Measurements from ENCODE around the gene PNMT. TPM values are rescaled to one million over a fixed set of nuclear protein-coding genes. Genes with fewer than 3 reads are reported as not detected.

PNMT gene
- total RNA-seq, 1 experiment from 2014 or later: 2.4 TPM

DNA sequence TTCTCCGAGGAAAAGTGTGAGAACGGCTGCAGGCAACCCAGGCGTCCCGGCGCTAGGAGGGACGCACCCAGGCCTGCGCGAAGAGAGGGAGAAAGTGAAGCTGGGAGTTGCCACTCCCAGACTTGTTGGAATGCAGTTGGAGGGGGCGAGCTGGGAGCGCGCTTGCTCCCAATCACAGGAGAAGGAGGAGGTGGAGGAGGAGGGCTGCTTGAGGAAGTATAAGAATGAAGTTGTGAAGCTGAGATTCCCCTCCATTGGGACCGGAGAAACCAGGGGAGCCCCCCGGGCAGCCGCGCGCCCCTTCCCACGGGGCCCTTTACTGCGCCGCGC, 31.5 kb downstream of the PNMT start, which contains the start of gene ERBB2:
ERBB2 (plus strand) TSS at position 247 of the 330 bp plus-strand sequence. CDS start 175 bp downstream, outside the sequence.
- ATAC-seq (peak; percentile 92), DNase-seq (ENCODE audit: low read depth, low spot score) (no peak)
- Histone ChIP-seq H3K27ac (ENCODE audit: low read length) (peak within 1 kb of the TSS; percentile 86), H3K27me3 (ENCODE audit: control insufficient read depth, insufficient read depth, low read length) (no peaks in the 10 kb centered on the region), H3K4me3 (ENCODE audit: low read depth in 2 of 2, low read length in 2 of 2) (peak within 1 kb of the TSS; percentile 70 to 78), H3K4me1 (ENCODE audit: control insufficient read depth, insufficient read depth, low read length) (peaks cover 40% of the 10 kb centered on the region), H3K9me3 (ENCODE audit: control insufficient read depth, insufficient read depth, low read depth, low read length) (no peaks in the 10 kb centered on the region), H3K36me3 (ENCODE audit: control insufficient read depth, insufficient read depth, low read length) (peaks cover 3% of the 10 kb centered on the region; the same call in 1 of the 2 replicates)
- BruUV-seq (replicated peaks): no TSS peak
- ChIA-PET CTCF (interaction anchor here (0.6 to 1.2 kb wide), 4 partner anchors 28 to 173 kb away, joined by 3 to 4 read pairs (median 4); no protein-coding TSS in a partner anchor), POLR2A (no interaction called here)
- TF ChIP-seq, protein P1, sequence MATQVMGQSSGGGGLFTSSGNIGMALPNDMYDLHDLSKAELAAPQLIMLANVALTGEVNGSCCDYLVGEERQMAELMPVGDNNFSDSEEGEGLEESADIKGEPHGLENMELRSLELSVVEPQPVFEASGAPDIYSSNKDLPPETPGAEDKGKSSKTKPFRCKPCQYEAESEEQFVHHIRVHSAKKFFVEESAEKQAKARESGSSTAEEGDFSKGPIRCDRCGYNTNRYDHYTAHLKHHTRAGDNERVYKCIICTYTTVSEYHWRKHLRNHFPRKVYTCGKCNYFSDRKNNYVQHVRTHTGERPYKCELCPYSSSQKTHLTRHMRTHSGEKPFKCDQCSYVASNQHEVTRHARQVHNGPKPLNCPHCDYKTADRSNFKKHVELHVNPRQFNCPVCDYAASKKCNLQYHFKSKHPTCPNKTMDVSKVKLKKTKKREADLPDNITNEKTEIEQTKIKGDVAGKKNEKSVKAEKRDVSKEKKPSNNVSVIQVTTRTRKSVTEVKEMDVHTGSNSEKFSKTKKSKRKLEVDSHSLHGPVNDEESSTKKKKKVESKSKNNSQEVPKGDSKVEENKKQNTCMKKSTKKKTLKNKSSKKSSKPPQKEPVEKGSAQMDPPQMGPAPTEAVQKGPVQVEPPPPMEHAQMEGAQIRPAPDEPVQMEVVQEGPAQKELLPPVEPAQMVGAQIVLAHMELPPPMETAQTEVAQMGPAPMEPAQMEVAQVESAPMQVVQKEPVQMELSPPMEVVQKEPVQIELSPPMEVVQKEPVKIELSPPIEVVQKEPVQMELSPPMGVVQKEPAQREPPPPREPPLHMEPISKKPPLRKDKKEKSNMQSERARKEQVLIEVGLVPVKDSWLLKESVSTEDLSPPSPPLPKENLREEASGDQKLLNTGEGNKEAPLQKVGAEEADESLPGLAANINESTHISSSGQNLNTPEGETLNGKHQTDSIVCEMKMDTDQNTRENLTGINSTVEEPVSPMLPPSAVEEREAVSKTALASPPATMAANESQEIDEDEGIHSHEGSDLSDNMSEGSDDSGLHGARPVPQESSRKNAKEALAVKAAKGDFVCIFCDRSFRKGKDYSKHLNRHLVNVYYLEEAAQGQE (IDR thresholded peaks at IDR 0.05; ENCODE audit: insufficient read depth in 1 of 2, low read depth in 2 of 2, low read length in 1 of 2): no peak
- TF ChIP-seq POLR2AphosphoS5 (IDR thresholded peaks at IDR 0.05; ENCODE audit: low read depth, low read length) (peak; percentile 64), SIN3A (IDR thresholded peaks at IDR 0.05; ENCODE audit: borderline replicate concordance, insufficient read depth, low read depth, low read length) (peak; percentile 24; the same call in 1 of the 2 replicates)
- in situ Hi-C loops (cut with HindIII; ENCODE audit: low pct_unique_long_range_greater_than_20kb, low sequenced_read_pairs) (no loop called here), intact Hi-C loops (cut with micrococcal nuclease; ENCODE audit: unreplicated experiment) (no loop called here)

DNA sequence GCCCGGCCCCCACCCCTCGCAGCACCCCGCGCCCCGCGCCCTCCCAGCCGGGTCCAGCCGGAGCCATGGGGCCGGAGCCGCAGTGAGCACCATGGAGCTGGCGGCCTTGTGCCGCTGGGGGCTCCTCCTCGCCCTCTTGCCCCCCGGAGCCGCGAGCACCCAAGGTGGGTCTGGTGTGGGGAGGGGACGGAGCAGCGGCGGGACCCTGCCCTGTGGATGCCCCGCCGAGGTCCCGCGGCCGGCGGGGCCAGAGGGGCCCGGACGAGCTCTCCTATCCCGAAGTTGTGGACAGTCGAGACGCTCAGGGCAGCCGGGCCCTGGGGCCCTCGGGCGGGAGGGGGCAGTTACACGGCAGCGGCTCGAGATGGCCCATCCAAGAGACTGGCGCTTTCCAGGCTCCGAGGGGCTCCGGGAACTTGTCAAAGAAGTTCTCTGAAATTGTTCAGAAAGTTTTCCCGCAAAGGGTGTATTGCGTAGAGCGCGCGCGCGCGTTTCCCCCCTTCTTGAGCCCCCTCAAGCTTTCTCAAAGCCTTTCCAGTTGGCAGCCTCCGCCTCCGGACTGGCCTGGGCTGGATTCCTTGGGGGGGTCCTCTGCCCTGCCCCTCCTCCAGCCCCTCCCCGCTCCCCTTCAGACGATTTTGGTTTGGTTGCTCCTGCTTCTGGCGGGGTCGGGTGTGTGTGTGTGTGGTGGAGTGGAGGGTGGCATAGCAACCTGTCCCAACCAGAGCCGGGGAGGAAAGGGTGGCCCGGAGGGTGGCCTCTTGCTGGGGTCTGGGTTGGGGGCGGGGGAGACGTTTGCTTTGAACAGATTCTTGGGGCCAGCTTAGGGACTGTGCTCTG, 32.1 kb downstream of the PNMT start:
- 0 out of 2 replicates have a peak, but pooled peaks have one; percentile 14 for TF ChIP-seq SIN3A (IDR thresholded peaks at IDR 0.05; ENCODE audit: borderline replicate concordance, insufficient read depth, low read depth, low read length)
- TF ChIP-seq POLR2AphosphoS5 (IDR thresholded peaks at IDR 0.05; ENCODE audit: low read depth, low read length): no peak
- ATAC-seq: peak; percentile 75
- peak overlapping the region; percentile 77 for H3K27ac ChIP-seq (ENCODE audit: low read length)
- BruUV-seq (replicated peaks): no TSS peak
- peaks cover 3% of the 10 kb centered on the region; the same call in 1 of the 2 replicates for H3K36me3 ChIP-seq (ENCODE audit: control insufficient read depth, insufficient read depth, low read length)
- H3K27me3 ChIP-seq (ENCODE audit: control insufficient read depth, insufficient read depth, low read length): no peaks in the 10 kb centered on the region
- DNase-seq (ENCODE audit: low read depth, low spot score): no peak
- in situ Hi-C loops (cut with HindIII; ENCODE audit: low pct_unique_long_range_greater_than_20kb, low sequenced_read_pairs): no loop called here
- H3K4me3 ChIP-seq (ENCODE audit: low read depth in 2 of 2, low read length in 2 of 2): peak overlapping the region; percentile 70 to 78
- H3K9me3 ChIP-seq (ENCODE audit: control insufficient read depth, insufficient read depth, low read depth, low read length): no peaks in the 10 kb centered on the region
- intact Hi-C loops (cut with micrococcal nuclease; ENCODE audit: unreplicated experiment): no loop called here
- CTCF ChIA-PET: interaction anchor here (0.6 to 1.2 kb wide), 4 partner anchors 29 to 173 kb away, joined by 3 to 4 read pairs (median 4); no protein-coding TSS in a partner anchor
- peaks cover 46% of the 10 kb centered on the region for H3K4me1 ChIP-seq (ENCODE audit: control insufficient read depth, insufficient read depth, low read length)
- POLR2A ChIA-PET: interaction anchor here (0.6 kb wide), 1 partner anchor 16 kb away, joined by 6 read pairs; no protein-coding TSS in a partner anchor

DNA sequence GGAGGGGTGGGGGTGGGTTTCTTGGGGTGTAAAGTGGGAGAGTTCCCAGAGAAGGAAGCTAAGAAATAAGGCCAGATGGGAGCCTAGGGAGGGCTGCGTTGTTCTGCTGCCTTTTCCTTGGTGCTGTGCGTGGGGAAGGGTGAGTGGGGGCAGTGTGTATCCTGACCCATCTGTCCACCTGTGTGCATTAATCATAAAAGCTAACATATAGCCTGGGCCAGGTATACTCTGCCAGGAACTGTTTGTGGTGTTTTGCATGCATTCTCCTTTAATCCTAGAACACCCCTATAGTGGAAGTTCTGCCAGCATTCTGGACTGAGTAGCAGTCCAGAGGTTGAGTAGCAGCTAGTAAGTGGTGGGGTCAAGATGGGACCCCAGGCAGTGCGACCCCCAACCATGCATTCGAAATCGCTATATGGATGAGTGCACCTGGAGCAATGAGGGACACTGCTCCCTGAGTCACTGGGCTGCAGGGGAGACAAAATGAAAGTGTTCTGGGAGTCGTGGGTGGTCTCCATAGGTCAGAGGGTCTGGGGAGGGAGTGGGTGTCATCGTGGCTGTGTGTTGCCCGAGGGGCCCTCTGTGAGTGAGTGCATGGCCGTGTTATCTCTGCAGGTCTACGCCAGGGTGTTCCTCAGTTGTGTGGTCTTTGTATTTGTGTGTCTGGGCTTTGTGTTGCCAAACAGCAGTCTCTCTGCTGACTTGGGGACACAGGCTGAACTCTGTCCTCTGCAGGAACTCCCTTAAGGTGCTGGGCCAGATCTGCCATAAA, 32.9 kb downstream of the PNMT start:
- Histone ChIP-seq H3K27ac (ENCODE audit: low read length) (peak overlapping the region; percentile 26; the same call in 1 of the 2 replicates), H3K36me3 (ENCODE audit: control insufficient read depth, insufficient read depth, low read length) (peaks cover 3% of the 10 kb centered on the region; the same call in 1 of the 2 replicates), H3K4me3 (ENCODE audit: low read depth in 2 of 2, low read length in 2 of 2) (peak overlapping the region; percentile 70 to 78), H3K9me3 (ENCODE audit: control insufficient read depth, insufficient read depth, low read depth, low read length) (no peaks in the 10 kb centered on the region), H3K27me3 (ENCODE audit: control insufficient read depth, insufficient read depth, low read length) (no peaks in the 10 kb centered on the region), H3K4me1 (ENCODE audit: control insufficient read depth, insufficient read depth, low read length) (peaks cover 50% of the 10 kb centered on the region)
- TF ChIP-seq, protein P2, sequence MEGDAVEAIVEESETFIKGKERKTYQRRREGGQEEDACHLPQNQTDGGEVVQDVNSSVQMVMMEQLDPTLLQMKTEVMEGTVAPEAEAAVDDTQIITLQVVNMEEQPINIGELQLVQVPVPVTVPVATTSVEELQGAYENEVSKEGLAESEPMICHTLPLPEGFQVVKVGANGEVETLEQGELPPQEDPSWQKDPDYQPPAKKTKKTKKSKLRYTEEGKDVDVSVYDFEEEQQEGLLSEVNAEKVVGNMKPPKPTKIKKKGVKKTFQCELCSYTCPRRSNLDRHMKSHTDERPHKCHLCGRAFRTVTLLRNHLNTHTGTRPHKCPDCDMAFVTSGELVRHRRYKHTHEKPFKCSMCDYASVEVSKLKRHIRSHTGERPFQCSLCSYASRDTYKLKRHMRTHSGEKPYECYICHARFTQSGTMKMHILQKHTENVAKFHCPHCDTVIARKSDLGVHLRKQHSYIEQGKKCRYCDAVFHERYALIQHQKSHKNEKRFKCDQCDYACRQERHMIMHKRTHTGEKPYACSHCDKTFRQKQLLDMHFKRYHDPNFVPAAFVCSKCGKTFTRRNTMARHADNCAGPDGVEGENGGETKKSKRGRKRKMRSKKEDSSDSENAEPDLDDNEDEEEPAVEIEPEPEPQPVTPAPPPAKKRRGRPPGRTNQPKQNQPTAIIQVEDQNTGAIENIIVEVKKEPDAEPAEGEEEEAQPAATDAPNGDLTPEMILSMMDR (IDR thresholded peaks at IDR 0.05): no peak
- no peak for TF ChIP-seq SIN3A (IDR thresholded peaks at IDR 0.05; ENCODE audit: borderline replicate concordance, insufficient read depth, low read depth, low read length)
- no peak for TF ChIP-seq TCF7L2 (IDR thresholded peaks at IDR 0.05; ENCODE audit: low read depth, low read length)
- TF ChIP-seq, protein P1 (IDR thresholded peaks at IDR 0.05; ENCODE audit: insufficient read depth in 1 of 2, low read depth in 2 of 2, low read length in 1 of 2): no peak
- TF ChIP-seq POLR2AphosphoS5 (IDR thresholded peaks at IDR 0.05; ENCODE audit: low read depth, low read length): no peak
- in situ Hi-C loops (cut with HindIII; ENCODE audit: low pct_unique_long_range_greater_than_20kb, low sequenced_read_pairs) (no loop called here), intact Hi-C loops (cut with micrococcal nuclease; ENCODE audit: unreplicated experiment) (no loop called here)
- CTCF ChIA-PET: interaction anchor here (1.1 kb wide), 1 partner anchor 28 kb away, joined by 3 read pairs; no protein-coding TSS in a partner anchor
- POLR2A ChIA-PET: interaction anchor here (0.6 kb wide), 1 partner anchor 17 kb away, joined by 6 read pairs; no protein-coding TSS in a partner anchor
- ATAC-seq (0 out of 2 replicates have a peak, but pooled peaks have one; percentile 8), DNase-seq (ENCODE audit: low read depth, low spot score) (no peak)
- no TSS peak for BruUV-seq (replicated peaks)
